HG02943 (cell line): Measurements from ENCODE around the gene PPP1CC.
"Not testable (repeated sequence)": the region's sequence is repeated elsewhere in the genome, so short reads cannot be mapped to it uniquely, and the experiment has no call there.

Source experiments
- ATAC-seq: cut with Tn5 transposase; IDR thresholded peaks from one replicate; pipeline ENCODE4 v1.9.1; 2021; ENCODE audit warnings: mild to moderate bottlenecking, low read depth, moderate library complexity; ENCODE audit not compliant: unreplicated experiment

Gene PPP1CC

GRCh38 chr12:110726708-110727369 lies 15.9 kb downstream of the PPP1CC start:
- no peak for ATAC-seq

- no peak for ATAC-seq
These were observed 16.7 kb downstream of the PPP1CC start for GRCh38 chr12:110726028-110726427.

- ATAC-seq = no peak
These were observed 17.4 kb downstream of the PPP1CC start for GRCh38 chr12:110725267-110725666.

- not testable (repeated sequence) for ATAC-seq
These were observed 19.8 kb downstream of the PPP1CC start for GRCh38 chr12:110722892-110723291.

GRCh38 chr12:110721570-110721969 lies 21.1 kb downstream of the PPP1CC start:
- ATAC-seq = no peak

GRCh38 chr12:110720516-110720915 lies 22.2 kb downstream of the PPP1CC start:
- no peak for ATAC-seq

GRCh38 chr12:110718222-110718908 lies 24.3 kb downstream of the PPP1CC start:
- ATAC-seq = no peak

GRCh38 chr12:110717037-110717436 lies 25.7 kb downstream of the PPP1CC start:
- no peak for ATAC-seq

- no peak for ATAC-seq
These were observed 33.8 kb downstream of the PPP1CC start for GRCh38 chr12:110708917-110709316.

- no peak for ATAC-seq
These were observed 37.4 kb downstream of the PPP1CC start for GRCh38 chr12:110705309-110705708.

- ATAC-seq = no peak
These were observed 37.9 kb downstream of the PPP1CC start for GRCh38 chr12:110704750-110705149.

GRCh38 chr12:110704231-110704630 lies 38.5 kb downstream of the PPP1CC start:
- no peak for ATAC-seq

- ATAC-seq = no peak
These were observed 40.6 kb downstream of the PPP1CC start for GRCh38 chr12:110702081-110702480.

- ATAC-seq = no peak
These were observed 42.9 kb downstream of the PPP1CC start for GRCh38 chr12:110699591-110700445.

GRCh38 chr12:110698171-110698902 lies 44.4 kb downstream of the PPP1CC start:
- ATAC-seq = peak; percentile 75

GRCh38 chr12:110697236-110697635 lies 45.5 kb downstream of the PPP1CC start:
- no peak for ATAC-seq

GRCh38 chr12:110696283-110696682 lies 46.4 kb downstream of the PPP1CC start:
- no peak for ATAC-seq

GRCh38 chr12:110694330-110694901 lies 48.3 kb downstream of the PPP1CC start:
- ATAC-seq = no peak

- no peak for ATAC-seq
These were observed 49.0 kb downstream of the PPP1CC start for GRCh38 chr12:110693731-110694130.

GRCh38 chr12:110690127-110690430 lies 52.6 kb downstream of the PPP1CC start:
- ATAC-seq = no peak
